ENCODE results near the gene GALNTL6.

The GALNTL6 gene

GRCh38 chr4:172143605-172144314 lies 330.6 kb downstream of the GALNTL6 start:
- no peak for DNase-seq (ENCODE audit: low read depth in 1 of 2, low spot score in 1 of 2)
- no peak overlapping the region for H3K27ac ChIP-seq (replicated peaks)

GRCh38 chr4:172147687-172148086 lies 334.5 kb downstream of the GALNTL6 start:
- H3K27ac ChIP-seq (replicated peaks), result no peak overlapping the region
- H3K27me3 ChIP-seq (ENCODE audit: insufficient read depth, poor library complexity, severe bottlenecking), result no peaks in the 10 kb centered on the region
- no peak for TF ChIP-seq POLR2AphosphoS5 (IDR thresholded peaks at IDR 0.05; ENCODE audit: low read depth)
- no peak for TF ChIP-seq SPI1 (IDR thresholded peaks at IDR 0.05; ENCODE audit: borderline replicate concordance, low read depth)
- TF ChIP-seq REST (IDR thresholded peaks at IDR 0.05; ENCODE audit: insufficient replicate concordance, low read depth), result no peak
- TF ChIP-seq GABPA (IDR thresholded peaks at IDR 0.05; ENCODE audit: low read depth), result no peak
- TF ChIP-seq, protein P1, sequence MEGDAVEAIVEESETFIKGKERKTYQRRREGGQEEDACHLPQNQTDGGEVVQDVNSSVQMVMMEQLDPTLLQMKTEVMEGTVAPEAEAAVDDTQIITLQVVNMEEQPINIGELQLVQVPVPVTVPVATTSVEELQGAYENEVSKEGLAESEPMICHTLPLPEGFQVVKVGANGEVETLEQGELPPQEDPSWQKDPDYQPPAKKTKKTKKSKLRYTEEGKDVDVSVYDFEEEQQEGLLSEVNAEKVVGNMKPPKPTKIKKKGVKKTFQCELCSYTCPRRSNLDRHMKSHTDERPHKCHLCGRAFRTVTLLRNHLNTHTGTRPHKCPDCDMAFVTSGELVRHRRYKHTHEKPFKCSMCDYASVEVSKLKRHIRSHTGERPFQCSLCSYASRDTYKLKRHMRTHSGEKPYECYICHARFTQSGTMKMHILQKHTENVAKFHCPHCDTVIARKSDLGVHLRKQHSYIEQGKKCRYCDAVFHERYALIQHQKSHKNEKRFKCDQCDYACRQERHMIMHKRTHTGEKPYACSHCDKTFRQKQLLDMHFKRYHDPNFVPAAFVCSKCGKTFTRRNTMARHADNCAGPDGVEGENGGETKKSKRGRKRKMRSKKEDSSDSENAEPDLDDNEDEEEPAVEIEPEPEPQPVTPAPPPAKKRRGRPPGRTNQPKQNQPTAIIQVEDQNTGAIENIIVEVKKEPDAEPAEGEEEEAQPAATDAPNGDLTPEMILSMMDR (IDR thresholded peaks at IDR 0.05; ENCODE audit: insufficient read depth, low read length), result no peak
- no peak overlapping the region for H3K4me3 ChIP-seq (replicated peaks; ENCODE audit: insufficient read depth, low read length)
- DNase-seq (ENCODE audit: low read depth in 1 of 2, low spot score in 1 of 2), result no peak

More at GRCh38 chr4:172143605-172144314, 330.6 kb downstream of the GALNTL6 start:
- TF ChIP-seq REST (IDR thresholded peaks at IDR 0.05; ENCODE audit: insufficient replicate concordance, low read depth) (no peak), POLR2AphosphoS5 (IDR thresholded peaks at IDR 0.05; ENCODE audit: low read depth) (no peak), SPI1 (IDR thresholded peaks at IDR 0.05; ENCODE audit: borderline replicate concordance, low read depth) (no peak), GABPA (IDR thresholded peaks at IDR 0.05; ENCODE audit: low read depth) (no peak)
- TF ChIP-seq, protein P1 (IDR thresholded peaks at IDR 0.05; ENCODE audit: insufficient read depth, low read length), result no peak
- Histone ChIP-seq H3K27me3 (ENCODE audit: insufficient read depth, poor library complexity, severe bottlenecking) (no peaks in the 10 kb centered on the region), H3K4me3 (replicated peaks; ENCODE audit: insufficient read depth, low read length) (no peak overlapping the region)

GRCh38 chr4:172149329-172149728 lies 336.1 kb downstream of the GALNTL6 start:
- Histone ChIP-seq H3K27me3 (ENCODE audit: insufficient read depth, poor library complexity, severe bottlenecking) (no peaks in the 10 kb centered on the region), H3K4me3 (replicated peaks; ENCODE audit: insufficient read depth, low read length) (no peak overlapping the region), H3K27ac (replicated peaks) (no peak overlapping the region)
- TF ChIP-seq REST (IDR thresholded peaks at IDR 0.05; ENCODE audit: insufficient replicate concordance, low read depth), result no peak
- TF ChIP-seq GABPA (IDR thresholded peaks at IDR 0.05; ENCODE audit: low read depth), result no peak
- TF ChIP-seq SPI1 (IDR thresholded peaks at IDR 0.05; ENCODE audit: borderline replicate concordance, low read depth), result no peak
- no peak for TF ChIP-seq POLR2AphosphoS5 (IDR thresholded peaks at IDR 0.05; ENCODE audit: low read depth)
- TF ChIP-seq, protein P1 (IDR thresholded peaks at IDR 0.05; ENCODE audit: insufficient read depth, low read length), result no peak
- no peak for DNase-seq (ENCODE audit: low read depth in 1 of 2, low spot score in 1 of 2)

Measured in HL-60 (cell line).